Hepatocyte (in vitro differentiated cells): ENCODE measurements around the gene AXIN2. TPM values are rescaled to one million over a fixed set of nuclear protein-coding genes. Genes with fewer than 3 reads are reported as not detected.
A peak's percentile ranks its signal among the peaks of the same experiment; 100 is the strongest.

Source experiments
- DNase-seq: peaks from one replicate; pipeline ENCODE4 v3.0.0-alpha.2; 2016; ENCODE audit warnings: low spot score
- H2AFZ ChIP-seq: fragments of 200-600 bp; sonication (generic); 2 replicates; pipeline ENCODE4 v1.6.0; 2016; ENCODE audit warnings: antibody characterized with exemption, mild to moderate bottlenecking
- H3K27ac ChIP-seq: fragments of 200-600 bp; sonication (generic); 2 replicates; pipeline ENCODE4 v1.5.1; 2016; ENCODE audit warnings: mild to moderate bottlenecking
- H3K27me3 ChIP-seq: fragments of 200-600 bp; sonication (generic); 2 replicates; pipeline ENCODE4 v1.6.1; 2016
- H3K36me3 ChIP-seq: fragments of 200-600 bp; sonication (generic); replicated peaks from 2 replicates; pipeline ENCODE4 v1.5.1; 2016; ENCODE audit warnings: low read depth; ENCODE audit not compliant: insufficient read depth
- H3K4me1 ChIP-seq: fragments of 200-600 bp; sonication (generic); 2 replicates; pipeline ENCODE4 v1.5.1; 2016; ENCODE audit warnings: mild to moderate bottlenecking, moderate library complexity; ENCODE audit not compliant: insufficient read depth
- H3K4me2 ChIP-seq: fragments of 200-600 bp; sonication (generic); 2 replicates; pipeline ENCODE4 v1.6.0; 2016
- H3K4me3 ChIP-seq: fragments of 200-600 bp; sonication (generic); 2 replicates; pipeline ENCODE4 v1.5.1; 2016; ENCODE audit warnings: mild to moderate bottlenecking
- H3K79me2 ChIP-seq: fragments of 200-600 bp; sonication (generic); 2 replicates; pipeline ENCODE4 v1.6.0; 2017; ENCODE audit warnings: mild to moderate bottlenecking
- H3K9me2 ChIP-seq: fragments of 200-600 bp; sonication (generic); replicated peaks from 2 replicates; pipeline ENCODE4 v1.6.0; 2017; ENCODE audit warnings: mild to moderate bottlenecking; ENCODE audit not compliant: insufficient read depth
- H3K9me3 ChIP-seq: fragments of 200-600 bp; sonication (generic); 2 replicates; pipeline ENCODE4 v1.5.1; 2016; ENCODE audit warnings: low read depth, mild to moderate bottlenecking
- H4K20me1 ChIP-seq: fragments of 200-600 bp; sonication (generic); 2 replicates; pipeline ENCODE4 v1.6.0; 2016; ENCODE audit warnings: mild to moderate bottlenecking; ENCODE audit not compliant: insufficient read depth, poor library complexity, severe bottlenecking
- CTCF ChIP-seq: fragments of 200-600 bp; sonication (generic); IDR thresholded peaks from 2 replicates; pipeline ENCODE4 v1.5.1; 2016; ENCODE audit warnings: antibody characterized with exemption, mild to moderate bottlenecking; ENCODE audit not compliant: poor library complexity
- EZH2 ChIP-seq: fragments of 200-600 bp; sonication (generic); IDR thresholded peaks from 2 replicates; pipeline ENCODE4 v1.6.1; 2016; ENCODE audit warnings: antibody characterized with exemption, mild to moderate bottlenecking, borderline replicate concordance
- EZH2phosphoT487 ChIP-seq: fragments of 200-600 bp; sonication (generic); IDR thresholded peaks from one replicate; pipeline ENCODE4 v1.6.1; 2018; ENCODE audit warnings: antibody characterized with exemption, mild to moderate bottlenecking, low read depth, moderate library complexity; ENCODE audit not compliant: unreplicated experiment, severe bottlenecking
- WGBS: methylation state at CpG from one replicate; pipeline ENCODE4 v1.1.6; 2016; ENCODE audit warnings: low lambda C conversion rate; ENCODE audit errors: missing lambda C conversion rate; 5-methylcytosine and 5-hydroxymethylcytosine counted together
- polyA plus RNA-seq: library from polyadenylated mRNA; unstranded; fragments of >200 nt; fragmentation: Nextera tagmentation; extraction: Ambion mirVana; gene quantifications from 2 replicates; pipeline ENCODE4 v1.2.1, GENCODE V29; 2016
- total RNA-seq: library from RNA; depleted of rRNA; stranded (reverse); fragments of >200 nt; gene quantifications from 2 replicates; pipeline ENCODE4 v1.2.3, GENCODE V29; 2014

AXIN2 gene
- total and polyA plus RNA-seq, 2 experiments from 2014 or later = 15.4 to 22.3 TPM

GRCh38 chr17:65568918-65569317 is 7.5 kb upstream of the AXIN2 start:
- Histone ChIP-seq H3K4me3 (no peak overlapping the region), H3K36me3 (no peaks in the 10 kb centered on the region), H3K9me3 (no peaks in the 10 kb centered on the region), H4K20me1 (no peaks in the 10 kb centered on the region), H2AFZ (no peak overlapping the region), H3K4me2 (no peak overlapping the region), H3K79me2 (no peaks in the 10 kb centered on the region), H3K27ac (no peak overlapping the region), H3K27me3 (no peaks in the 10 kb centered on the region), H3K4me1 (peaks cover 6% of the 10 kb centered on the region), H3K9me2 (no peaks in the 10 kb centered on the region)
- WGBS = 96% methylated on average over 8 of the region's 8 CpGs
- DNase-seq = no peak
- no peak for TF ChIP-seq EZH2
- TF ChIP-seq CTCF = no peak
- TF ChIP-seq EZH2phosphoT487 = no peak

GRCh38 chr17:65567566-65567965 is 6.1 kb upstream of the AXIN2 start:
- Histone ChIP-seq H3K4me3 (no peak overlapping the region), H3K4me2 (no peak overlapping the region), H3K27ac (no peak overlapping the region), H2AFZ (no peak overlapping the region), H4K20me1 (no peaks in the 10 kb centered on the region), H3K79me2 (no peaks in the 10 kb centered on the region), H3K4me1 (peaks cover 6% of the 10 kb centered on the region), H3K36me3 (no peaks in the 10 kb centered on the region), H3K27me3 (no peaks in the 10 kb centered on the region), H3K9me2 (no peaks in the 10 kb centered on the region), H3K9me3 (no peaks in the 10 kb centered on the region)
- WGBS = 93% methylated on average over 12 of the region's 12 CpGs
- DNase-seq = no peak
- no peak for TF ChIP-seq EZH2phosphoT487
- TF ChIP-seq EZH2 = no peak
- TF ChIP-seq CTCF = no peak

- no peak for TF ChIP-seq CTCF
- TF ChIP-seq EZH2 = no peak
- TF ChIP-seq EZH2phosphoT487 = no peak
- no peaks in the 10 kb centered on the region for H3K36me3 ChIP-seq
- H4K20me1 ChIP-seq = no peaks in the 10 kb centered on the region
- H3K79me2 ChIP-seq = no peaks in the 10 kb centered on the region
- H3K4me3 ChIP-seq = no peak overlapping the region
- no peaks in the 10 kb centered on the region for H3K9me2 ChIP-seq
- H2AFZ ChIP-seq = no peak overlapping the region
- no peaks in the 10 kb centered on the region for H3K27me3 ChIP-seq
- no peak overlapping the region for H3K4me2 ChIP-seq
- peaks cover 6% of the 10 kb centered on the region for H3K4me1 ChIP-seq
- 69% methylated on average over 4 of the region's 4 CpGs for WGBS
- peak overlapping the region; percentile 63 for H3K27ac ChIP-seq
- H3K9me3 ChIP-seq = no peaks in the 10 kb centered on the region
- no peak for DNase-seq
Observed at GRCh38 chr17:65565559-65565958, 4.1 kb upstream of the AXIN2 start.

GRCh38 chr17:65564793-65565192 is 3.3 kb upstream of the AXIN2 start:
- Histone ChIP-seq H3K4me2 (peak overlapping the region; percentile 53), H3K27ac (peak overlapping the region; percentile 73), H3K4me3 (no peak overlapping the region), H3K27me3 (no peaks in the 10 kb centered on the region), H3K79me2 (no peaks in the 10 kb centered on the region), H3K4me1 (peaks cover 6% of the 10 kb centered on the region), H3K9me3 (no peaks in the 10 kb centered on the region), H2AFZ (no peak overlapping the region), H3K9me2 (no peaks in the 10 kb centered on the region), H3K36me3 (no peaks in the 10 kb centered on the region), H4K20me1 (peaks cover under 1% of the 10 kb centered on the region)
- TF ChIP-seq EZH2phosphoT487 (no peak), EZH2 (no peak), CTCF (no peak)
- WGBS = 21% methylated on average over 8 of the region's 8 CpGs
- peak; percentile 91 for DNase-seq
